ENCODE data around the gene UNC5B.
A peak's percentile ranks its signal among the peaks of the same experiment; 100 is the strongest.

The UNC5B gene

GRCh38 chr10:71267508-71268240 is 55.3 kb downstream of the UNC5B start:
- no peak for TF ChIP-seq CTCF (IDR thresholded peaks at IDR 0.05; ENCODE audit: low read depth, low read length, missing control alignments)
- DNase-seq (ENCODE audit: low read depth) = no peak
- H3K4me3 ChIP-seq (ENCODE audit: low read depth, low read length) = no peak overlapping the region

GRCh38 chr10:71268247-71268691 is 55.9 kb downstream of the UNC5B start:
- DNase-seq (ENCODE audit: low read depth) = no peak
- peak; percentile 23 for TF ChIP-seq CTCF (IDR thresholded peaks at IDR 0.05; ENCODE audit: low read depth, low read length, missing control alignments)
- no peak overlapping the region for H3K4me3 ChIP-seq (ENCODE audit: low read depth, low read length)

- H3K4me3 ChIP-seq (ENCODE audit: low read depth, low read length) = no peak overlapping the region
- TF ChIP-seq CTCF (IDR thresholded peaks at IDR 0.05; ENCODE audit: low read depth, low read length, missing control alignments) = no peak
- no peak for DNase-seq (ENCODE audit: low read depth)
These were observed 56.4 kb downstream of the UNC5B start for GRCh38 chr10:71268758-71269157.

GRCh38 chr10:71269301-71270288 is 57.2 kb downstream of the UNC5B start:
- no peak for DNase-seq (ENCODE audit: low read depth)
- TF ChIP-seq CTCF (IDR thresholded peaks at IDR 0.05; ENCODE audit: low read depth, low read length, missing control alignments) = peak; percentile 3
- no peak overlapping the region for H3K4me3 ChIP-seq (ENCODE audit: low read depth, low read length)

GRCh38 chr10:71270301-71271220 is 58.2 kb downstream of the UNC5B start:
- DNase-seq (ENCODE audit: low read depth) = peak; percentile 7
- TF ChIP-seq CTCF (IDR thresholded peaks at IDR 0.05; ENCODE audit: low read depth, low read length, missing control alignments) = peak; percentile 80
- H3K4me3 ChIP-seq (ENCODE audit: low read depth, low read length) = no peak overlapping the region

GRCh38 chr10:71271662-71272055 is 59.3 kb downstream of the UNC5B start:
- DNase-seq (ENCODE audit: low read depth) = no peak
- no peak for TF ChIP-seq CTCF (IDR thresholded peaks at IDR 0.05; ENCODE audit: low read depth, low read length, missing control alignments)
- H3K4me3 ChIP-seq (ENCODE audit: low read depth, low read length) = no peak overlapping the region
